PFSK-1 (cell line): Measurements from ENCODE around the gene ZFP57.

Experiments used
- POLR2AphosphoS5 ChIP-seq: IDR thresholded peaks from 2 replicates; pipeline ENCODE4 v1.6.1; 2012; ENCODE audit warnings: low read depth, mild to moderate bottlenecking, control low read depth, low read length, moderate library complexity
- TAF1 ChIP-seq: IDR thresholded peaks from 2 replicates; pipeline ENCODE4 v1.6.1; 2012; ENCODE audit warnings: low read length, control low read depth, borderline replicate concordance; ENCODE audit not compliant: insufficient read depth
- TF ChIP-seq, protein P1 (sequence below), 2 experiments: IDR thresholded peaks; 2 replicates each; pipeline versions ENCODE4 v1.6.1 to v1.8.0; 2011 to 2012; ENCODE audit warnings: low read depth in 2 of 2, low read length in 2 of 2, control low read depth in 1 of 2, inconsistent platforms in 1 of 2, mild to moderate bottlenecking in 1 of 2, moderate library complexity in 1 of 2; ENCODE audit not compliant: insufficient read depth in 1 of 2

DNA sequence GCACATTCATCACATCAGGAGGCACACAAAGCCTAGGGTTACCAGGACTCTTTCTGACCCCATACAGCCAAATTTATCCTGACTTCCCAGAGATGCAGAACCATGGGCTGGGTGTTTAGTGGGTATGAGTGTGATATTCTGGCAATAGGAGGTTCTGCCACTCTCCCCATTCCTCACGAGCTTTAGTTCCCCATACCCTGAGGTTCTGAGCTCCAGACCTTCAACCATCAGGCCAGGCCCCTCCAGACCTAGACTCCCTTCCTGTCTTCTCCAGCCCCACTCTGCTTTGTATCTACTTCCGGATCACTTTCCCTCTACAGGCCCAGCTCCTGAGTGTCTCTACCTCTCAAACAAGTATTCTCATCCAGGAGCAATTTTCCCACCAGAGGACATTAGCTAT is 46.7 kb upstream of the ZFP57 start:
- TF ChIP-seq POLR2AphosphoS5 (no peak), TAF1 (no peak)
- TF ChIP-seq, protein P1, sequence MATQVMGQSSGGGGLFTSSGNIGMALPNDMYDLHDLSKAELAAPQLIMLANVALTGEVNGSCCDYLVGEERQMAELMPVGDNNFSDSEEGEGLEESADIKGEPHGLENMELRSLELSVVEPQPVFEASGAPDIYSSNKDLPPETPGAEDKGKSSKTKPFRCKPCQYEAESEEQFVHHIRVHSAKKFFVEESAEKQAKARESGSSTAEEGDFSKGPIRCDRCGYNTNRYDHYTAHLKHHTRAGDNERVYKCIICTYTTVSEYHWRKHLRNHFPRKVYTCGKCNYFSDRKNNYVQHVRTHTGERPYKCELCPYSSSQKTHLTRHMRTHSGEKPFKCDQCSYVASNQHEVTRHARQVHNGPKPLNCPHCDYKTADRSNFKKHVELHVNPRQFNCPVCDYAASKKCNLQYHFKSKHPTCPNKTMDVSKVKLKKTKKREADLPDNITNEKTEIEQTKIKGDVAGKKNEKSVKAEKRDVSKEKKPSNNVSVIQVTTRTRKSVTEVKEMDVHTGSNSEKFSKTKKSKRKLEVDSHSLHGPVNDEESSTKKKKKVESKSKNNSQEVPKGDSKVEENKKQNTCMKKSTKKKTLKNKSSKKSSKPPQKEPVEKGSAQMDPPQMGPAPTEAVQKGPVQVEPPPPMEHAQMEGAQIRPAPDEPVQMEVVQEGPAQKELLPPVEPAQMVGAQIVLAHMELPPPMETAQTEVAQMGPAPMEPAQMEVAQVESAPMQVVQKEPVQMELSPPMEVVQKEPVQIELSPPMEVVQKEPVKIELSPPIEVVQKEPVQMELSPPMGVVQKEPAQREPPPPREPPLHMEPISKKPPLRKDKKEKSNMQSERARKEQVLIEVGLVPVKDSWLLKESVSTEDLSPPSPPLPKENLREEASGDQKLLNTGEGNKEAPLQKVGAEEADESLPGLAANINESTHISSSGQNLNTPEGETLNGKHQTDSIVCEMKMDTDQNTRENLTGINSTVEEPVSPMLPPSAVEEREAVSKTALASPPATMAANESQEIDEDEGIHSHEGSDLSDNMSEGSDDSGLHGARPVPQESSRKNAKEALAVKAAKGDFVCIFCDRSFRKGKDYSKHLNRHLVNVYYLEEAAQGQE (IDR thresholded peaks at IDR 0.05; ENCODE audit: insufficient read depth in 1 of 2, low read depth in 2 of 2, low read length in 2 of 2): no peak
